SKM-1 (cell line): ENCODE data around the gene DDX43.
A peak's percentile ranks its signal among the peaks of the same experiment; 100 is the strongest.
"Not testable (repeated sequence)": the region's sequence is repeated elsewhere in the genome, so short reads cannot be mapped to it uniquely, and the experiment has no call there.

ENCODE experiments used
- DNase-seq: peaks from one replicate; lab custom pipeline; 2025; ENCODE audit not compliant: unreplicated experiment; lab: John Stamatoyannopoulos, UW

The DDX43 gene

GRCh38 chr6:73394577-73395354 is at the start of gene DDX43:
Gene DDX43 (plus strand): TSS chr6:73394828. CDS start chr6:73394906, 78 bp downstream.
- DNase-seq, result peak; percentile 49

DNA sequence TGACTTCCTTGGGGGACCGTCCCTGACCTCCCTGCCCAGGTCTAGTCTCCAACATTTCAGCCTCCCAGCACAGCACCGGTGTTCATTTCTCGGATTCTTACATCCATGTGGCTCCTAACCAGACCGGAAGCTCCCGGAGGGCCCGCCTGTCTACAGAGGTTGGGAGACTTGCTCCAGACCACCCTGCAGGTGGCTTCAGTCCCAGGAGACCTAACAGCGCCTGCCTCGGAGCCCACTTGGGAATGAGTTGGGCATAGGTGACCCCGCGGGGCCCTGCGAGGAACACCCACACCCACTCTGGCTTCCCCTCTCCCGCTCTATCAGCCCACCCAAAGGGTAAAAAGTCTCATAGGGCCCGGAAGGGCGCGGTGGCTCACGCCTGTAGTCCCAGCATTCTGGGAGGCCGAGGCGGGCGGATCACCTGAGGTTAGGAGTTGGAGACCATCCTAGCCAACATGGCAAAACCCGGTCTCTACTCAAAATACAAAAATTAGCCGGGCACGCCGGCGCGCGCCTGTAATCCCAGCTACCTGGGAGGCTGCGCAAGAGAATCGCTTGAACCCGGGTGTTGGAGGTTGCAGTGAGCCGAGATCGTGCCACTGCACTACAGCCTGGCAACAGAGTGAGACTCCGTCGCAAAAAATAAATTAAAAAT is 46.0 kb upstream of the DDX43 start:
- no peak for DNase-seq

- DNase-seq, result no peak
These were observed 45.3 kb upstream of the DDX43 start for GRCh38 chr6:73349311-73349710.

GRCh38 chr6:73353636-73354593 is 40.7 kb upstream of the DDX43 start, which contains the start of gene DPPA5:
Gene DPPA5 (minus strand): TSS chr6:73354276. CDS start chr6:73354225, 51 bp downstream.
- no peak for DNase-seq

DNA sequence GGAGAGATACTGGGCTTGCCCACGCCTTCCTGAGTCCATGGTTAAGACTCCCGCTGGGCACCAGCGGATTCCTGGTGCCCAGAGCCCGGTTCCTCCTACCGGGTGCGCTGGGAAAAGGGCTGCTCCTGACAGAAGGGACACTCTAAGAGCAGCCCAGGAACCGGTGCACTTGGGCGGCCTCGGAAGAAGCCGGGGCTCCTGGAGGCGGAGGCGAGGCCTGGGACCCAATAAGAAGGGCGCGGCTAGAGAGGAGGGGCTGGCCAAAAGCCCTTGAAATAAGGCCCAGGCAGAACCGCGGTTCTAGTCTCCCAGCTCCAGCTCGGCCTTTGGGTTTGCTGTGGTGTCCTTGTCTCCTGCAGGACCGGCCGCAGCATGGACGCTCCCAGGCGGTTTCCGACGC is 32.3 kb upstream of the DDX43 start, which contains the start of gene KHDC3L:
Gene KHDC3L, plus strand, starts transcription at position 301 of the 400 bp plus-strand sequence. Its CDS starts 72 bp downstream, at position 373.
- no peak for DNase-seq

DNA sequence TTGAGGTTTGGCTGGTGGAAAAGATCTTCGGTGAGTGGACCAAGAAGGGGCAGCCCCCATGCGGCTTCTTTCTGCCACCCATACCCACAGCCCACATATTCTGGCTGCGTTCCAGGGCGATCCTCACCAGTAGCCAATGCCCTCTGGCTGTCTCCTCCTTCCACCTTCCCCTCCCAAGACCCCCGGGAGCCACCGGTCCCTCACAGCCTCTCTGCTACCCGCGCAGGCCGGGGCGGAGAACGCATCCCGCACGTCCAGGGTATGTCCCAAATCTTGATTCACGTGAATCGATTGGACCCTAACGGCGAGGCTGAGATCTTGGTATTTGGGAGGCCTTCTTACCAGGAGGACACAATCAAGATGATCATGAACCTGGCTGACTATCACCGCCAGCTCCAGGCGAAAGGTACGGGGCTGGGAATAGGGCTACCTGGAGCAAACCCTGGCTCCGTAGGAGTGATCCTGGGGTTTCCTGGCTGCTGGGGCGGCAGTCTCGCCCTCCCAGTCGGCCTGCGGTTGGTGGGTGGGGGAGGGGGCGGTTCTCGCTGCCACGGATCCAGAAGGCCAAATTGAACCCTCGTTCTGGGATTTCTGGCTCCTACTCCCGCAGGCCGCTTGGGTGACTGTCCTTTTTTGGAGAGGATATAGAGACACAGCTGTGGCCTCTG is 31.6 kb upstream of the DDX43 start:
- DNase-seq, result no peak

- DNase-seq, result no peak
These were observed 31.1 kb upstream of the DDX43 start for GRCh38 chr6:73363537-73363875.

DNA sequence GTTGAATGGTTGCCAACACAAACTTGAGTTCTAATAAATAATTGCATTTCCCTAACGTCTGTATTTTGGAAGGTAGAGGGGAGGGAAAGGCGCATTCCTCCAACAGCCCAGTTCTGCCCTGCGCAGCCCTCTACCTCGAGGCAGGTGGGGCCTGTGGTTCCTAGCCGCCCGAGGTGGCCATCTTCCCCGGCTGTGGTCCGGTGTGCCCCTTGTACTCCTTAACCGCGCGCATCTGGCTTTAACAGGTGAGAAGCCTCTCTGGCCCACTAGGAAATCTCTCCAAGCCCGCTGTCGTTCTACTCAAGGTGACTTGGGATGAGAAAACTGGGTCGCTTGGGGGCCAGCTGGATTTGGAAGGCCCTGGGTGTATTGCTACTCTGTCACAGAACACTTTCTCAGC is 30.5 kb upstream of the DDX43 start:
- no peak for DNase-seq

GRCh38 chr6:73364549-73364948 is 30.1 kb upstream of the DDX43 start:
- DNase-seq, result no peak

DNA sequence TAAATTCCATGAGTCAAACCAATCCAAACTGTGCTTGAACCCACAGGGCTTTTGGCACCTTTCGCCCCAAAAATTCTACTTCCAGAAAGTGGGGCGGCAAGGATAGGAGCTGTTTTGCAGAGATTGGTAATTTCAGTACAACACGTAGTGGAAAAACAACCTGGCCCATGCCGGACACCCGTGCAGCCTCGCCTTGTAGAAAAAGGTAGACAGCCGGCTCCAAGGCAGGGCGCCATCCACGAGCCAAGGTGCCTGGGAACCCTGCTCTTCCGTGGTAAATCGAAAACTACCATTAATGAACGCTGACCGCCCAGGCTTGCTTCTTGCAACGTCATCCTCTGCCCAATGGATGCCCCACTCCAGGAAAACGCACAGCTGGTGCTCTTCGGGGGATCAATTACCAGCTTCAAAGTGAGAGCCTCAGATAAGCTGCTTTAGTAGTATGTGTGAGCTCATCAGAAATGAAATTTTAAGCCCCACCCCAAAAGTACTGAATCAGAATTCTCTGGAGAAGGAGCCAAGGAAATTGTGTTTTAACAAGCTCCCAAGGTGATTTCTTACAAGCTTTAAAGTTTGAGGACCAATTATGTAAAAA is 26.8 kb upstream of the DDX43 start:
- no peak for DNase-seq

GRCh38 chr6:73368675-73369074 is 26.0 kb upstream of the DDX43 start:
- DNase-seq, result no peak

GRCh38 chr6:73369157-73369556 is 25.5 kb upstream of the DDX43 start:
- no peak for DNase-seq

DNA sequence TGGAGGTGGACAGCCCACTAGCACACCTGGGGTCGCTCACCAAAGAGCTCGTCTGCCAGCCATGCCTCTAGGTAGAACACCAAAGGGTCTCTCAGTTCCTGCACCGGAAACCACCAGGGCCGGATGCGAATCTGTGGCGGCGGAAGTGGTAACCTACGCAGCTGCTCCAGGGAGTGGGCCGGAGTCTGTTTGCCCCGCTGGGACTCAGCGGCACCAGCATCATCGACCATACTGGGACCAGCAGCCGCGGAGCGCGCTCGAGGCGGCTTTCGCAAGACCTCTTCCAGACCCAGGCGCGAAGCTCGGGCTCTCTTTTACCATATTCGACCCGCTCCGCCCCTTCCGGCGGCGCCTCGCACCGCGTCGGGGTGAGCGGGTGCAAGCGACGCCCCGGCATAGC is 25.1 kb upstream of the DDX43 start, which contains the start of gene OOEP:
Gene OOEP, minus strand, starts transcription at position 335 of the 400 bp plus-strand sequence. Its CDS starts 105 bp downstream, at position 230.
- DNase-seq, result no peak

- no peak for DNase-seq
These were observed 22.6 kb upstream of the DDX43 start for GRCh38 chr6:73371984-73372383.

- DNase-seq, result no peak
These were observed 22.1 kb upstream of the DDX43 start for GRCh38 chr6:73372516-73372915.

- no peak for DNase-seq
These were observed 19.4 kb upstream of the DDX43 start for GRCh38 chr6:73375216-73375615.

- no peak for DNase-seq
These were observed 17.4 kb upstream of the DDX43 start for GRCh38 chr6:73377225-73377624.

DNA sequence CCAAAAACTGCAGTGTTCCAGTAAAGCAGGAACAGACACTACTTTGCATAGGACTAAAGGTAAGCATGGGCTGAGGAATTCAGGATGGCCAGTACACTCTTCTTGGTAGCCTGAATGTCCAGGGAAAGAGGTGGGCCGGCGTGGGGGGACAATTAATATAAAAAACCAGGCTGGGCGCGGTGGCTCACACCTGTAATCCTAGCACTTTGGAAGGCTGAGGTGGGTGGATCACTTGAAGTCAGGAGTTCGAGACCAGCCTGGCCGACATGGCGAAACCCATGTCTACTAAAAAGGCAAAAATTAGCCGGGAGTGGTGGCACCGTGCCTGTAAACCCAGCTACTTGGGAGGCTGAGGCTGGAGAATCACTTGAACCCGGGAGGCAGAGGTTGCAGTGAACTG is 13.1 kb upstream of the DDX43 start:
- not testable (repeated sequence) for DNase-seq

- DNase-seq, result no peak
These were observed 12.0 kb upstream of the DDX43 start for GRCh38 chr6:73382462-73383113.

DNA sequence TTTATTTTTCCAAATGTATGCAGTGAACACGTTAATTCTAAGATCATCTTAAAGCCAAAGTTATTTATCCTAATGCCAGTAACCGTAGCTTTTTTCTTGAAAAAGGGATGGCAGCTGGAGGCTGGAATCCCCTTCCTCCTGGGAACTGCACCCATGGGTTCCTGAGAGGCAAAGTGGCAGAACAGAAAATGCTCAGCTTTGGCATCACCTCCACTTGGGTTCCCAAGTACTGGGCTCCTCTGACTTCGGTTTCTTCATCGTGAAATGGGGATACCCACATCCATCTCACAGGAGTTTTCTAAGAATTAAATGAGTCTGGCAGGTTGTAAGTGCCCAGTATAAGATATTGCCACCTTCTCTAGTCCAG is 6.2 kb upstream of the DDX43 start:
- DNase-seq, result no peak
